ENCODE data around the gene NCF2.

DNA sequence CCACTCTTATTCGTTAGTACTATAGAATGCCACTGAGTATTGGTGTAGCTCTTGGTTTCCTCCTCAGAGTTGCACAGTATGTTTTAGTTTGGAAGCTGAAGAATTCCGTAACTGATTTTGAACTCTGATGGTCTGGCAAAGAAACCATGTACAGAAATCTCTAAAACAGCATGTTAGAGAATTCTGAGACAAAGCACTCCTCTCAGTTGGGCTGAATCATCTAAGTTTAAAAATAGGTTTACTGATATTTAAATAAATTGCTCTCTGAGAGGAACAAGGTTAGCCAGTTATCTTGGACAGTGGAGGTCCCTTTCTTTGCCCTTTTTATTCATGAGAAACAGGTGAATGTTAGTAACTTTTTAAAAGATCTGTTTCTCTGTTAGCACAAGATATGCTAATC, 43.8 kb downstream of the NCF2 start:
- TF ChIP-seq, protein P1, sequence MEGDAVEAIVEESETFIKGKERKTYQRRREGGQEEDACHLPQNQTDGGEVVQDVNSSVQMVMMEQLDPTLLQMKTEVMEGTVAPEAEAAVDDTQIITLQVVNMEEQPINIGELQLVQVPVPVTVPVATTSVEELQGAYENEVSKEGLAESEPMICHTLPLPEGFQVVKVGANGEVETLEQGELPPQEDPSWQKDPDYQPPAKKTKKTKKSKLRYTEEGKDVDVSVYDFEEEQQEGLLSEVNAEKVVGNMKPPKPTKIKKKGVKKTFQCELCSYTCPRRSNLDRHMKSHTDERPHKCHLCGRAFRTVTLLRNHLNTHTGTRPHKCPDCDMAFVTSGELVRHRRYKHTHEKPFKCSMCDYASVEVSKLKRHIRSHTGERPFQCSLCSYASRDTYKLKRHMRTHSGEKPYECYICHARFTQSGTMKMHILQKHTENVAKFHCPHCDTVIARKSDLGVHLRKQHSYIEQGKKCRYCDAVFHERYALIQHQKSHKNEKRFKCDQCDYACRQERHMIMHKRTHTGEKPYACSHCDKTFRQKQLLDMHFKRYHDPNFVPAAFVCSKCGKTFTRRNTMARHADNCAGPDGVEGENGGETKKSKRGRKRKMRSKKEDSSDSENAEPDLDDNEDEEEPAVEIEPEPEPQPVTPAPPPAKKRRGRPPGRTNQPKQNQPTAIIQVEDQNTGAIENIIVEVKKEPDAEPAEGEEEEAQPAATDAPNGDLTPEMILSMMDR (IDR thresholded peaks at IDR 0.05 in 4 of 5, conservative IDR thresholded peaks at IDR 0.05 in 1 of 5): no peak
- TF ChIP-seq POLR2A (IDR thresholded peaks at IDR 0.05): no peak
